GM12801 (cell line): ENCODE results near the gene ATP5F1C.

Source experiments
- TF ChIP-seq, protein P1 (sequence below): IDR thresholded peaks from one replicate; pipeline ENCODE4 v1.5.1; 2011; ENCODE audit warnings: control low read depth; ENCODE audit not compliant: insufficient read length; ENCODE audit errors: extremely low read depth

ATP5F1C gene

DNA sequence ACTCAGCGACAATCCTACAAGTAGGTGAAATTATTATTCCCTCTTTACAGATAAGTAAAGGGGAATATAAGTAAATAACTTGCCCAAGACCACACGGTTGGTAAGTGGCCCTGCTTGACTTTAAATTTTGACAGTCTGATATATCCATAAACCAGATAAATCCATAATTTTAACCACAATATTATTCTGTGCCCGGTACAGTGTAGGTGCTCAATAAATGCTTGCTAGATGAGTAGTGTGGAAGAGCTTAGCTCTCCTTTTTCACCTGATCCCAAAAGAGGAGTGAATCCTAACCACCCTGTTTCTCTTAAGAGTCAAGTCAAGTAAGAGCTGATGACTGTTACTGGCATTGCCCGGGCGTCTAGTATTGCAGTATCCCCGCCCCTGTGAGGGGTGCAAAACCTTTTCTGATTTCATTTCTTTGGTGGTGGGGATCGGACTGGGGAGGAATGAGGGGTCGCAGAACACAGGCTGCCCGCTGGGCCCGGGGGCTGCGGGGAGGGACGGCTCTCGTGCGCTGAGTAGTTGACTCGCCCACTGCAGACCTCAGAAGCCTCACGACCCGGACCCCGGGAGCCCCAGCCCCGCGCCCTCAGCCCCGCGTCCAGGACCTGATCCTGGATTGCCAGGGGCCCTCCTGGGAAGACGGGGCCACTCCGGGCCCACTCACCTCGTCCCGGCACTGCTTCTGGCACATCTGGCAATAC lies 674 bp upstream of the ATP5F1C start:
- TF ChIP-seq, protein P1, sequence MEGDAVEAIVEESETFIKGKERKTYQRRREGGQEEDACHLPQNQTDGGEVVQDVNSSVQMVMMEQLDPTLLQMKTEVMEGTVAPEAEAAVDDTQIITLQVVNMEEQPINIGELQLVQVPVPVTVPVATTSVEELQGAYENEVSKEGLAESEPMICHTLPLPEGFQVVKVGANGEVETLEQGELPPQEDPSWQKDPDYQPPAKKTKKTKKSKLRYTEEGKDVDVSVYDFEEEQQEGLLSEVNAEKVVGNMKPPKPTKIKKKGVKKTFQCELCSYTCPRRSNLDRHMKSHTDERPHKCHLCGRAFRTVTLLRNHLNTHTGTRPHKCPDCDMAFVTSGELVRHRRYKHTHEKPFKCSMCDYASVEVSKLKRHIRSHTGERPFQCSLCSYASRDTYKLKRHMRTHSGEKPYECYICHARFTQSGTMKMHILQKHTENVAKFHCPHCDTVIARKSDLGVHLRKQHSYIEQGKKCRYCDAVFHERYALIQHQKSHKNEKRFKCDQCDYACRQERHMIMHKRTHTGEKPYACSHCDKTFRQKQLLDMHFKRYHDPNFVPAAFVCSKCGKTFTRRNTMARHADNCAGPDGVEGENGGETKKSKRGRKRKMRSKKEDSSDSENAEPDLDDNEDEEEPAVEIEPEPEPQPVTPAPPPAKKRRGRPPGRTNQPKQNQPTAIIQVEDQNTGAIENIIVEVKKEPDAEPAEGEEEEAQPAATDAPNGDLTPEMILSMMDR: no peak

DNA sequence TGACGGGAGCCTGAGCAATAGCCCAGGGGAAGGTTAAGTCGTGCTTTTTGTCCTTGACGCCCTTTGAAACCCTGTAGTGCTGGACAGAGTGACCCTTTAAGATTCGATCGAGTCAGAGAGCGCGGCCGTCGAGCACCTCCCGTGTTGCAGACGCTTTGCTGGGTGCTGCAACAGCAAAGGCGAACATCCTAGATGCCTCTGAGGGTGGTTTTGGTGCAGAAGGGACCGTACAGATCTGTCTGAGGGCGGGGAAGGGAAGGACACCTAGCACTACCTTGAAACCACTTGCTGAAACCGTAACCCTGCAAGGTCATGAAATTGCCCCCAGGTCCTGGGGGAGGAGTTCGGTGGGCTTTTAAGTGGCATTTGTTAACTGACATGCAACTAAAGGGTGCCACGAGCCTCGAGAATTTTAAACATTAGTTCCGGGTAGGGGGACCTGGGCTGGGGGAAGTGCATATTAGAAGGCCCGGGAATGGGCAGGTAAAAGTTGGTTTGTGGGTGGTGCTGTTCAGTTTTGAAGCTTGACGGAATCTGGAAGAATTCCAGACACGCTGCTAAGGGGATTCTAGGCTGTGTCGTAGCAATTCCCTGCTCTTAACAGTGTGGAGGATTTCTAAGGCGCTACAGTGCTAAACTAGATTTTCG lies 786 bp downstream of the ATP5F1C start:
- TF ChIP-seq, protein P1: no peak

DNA sequence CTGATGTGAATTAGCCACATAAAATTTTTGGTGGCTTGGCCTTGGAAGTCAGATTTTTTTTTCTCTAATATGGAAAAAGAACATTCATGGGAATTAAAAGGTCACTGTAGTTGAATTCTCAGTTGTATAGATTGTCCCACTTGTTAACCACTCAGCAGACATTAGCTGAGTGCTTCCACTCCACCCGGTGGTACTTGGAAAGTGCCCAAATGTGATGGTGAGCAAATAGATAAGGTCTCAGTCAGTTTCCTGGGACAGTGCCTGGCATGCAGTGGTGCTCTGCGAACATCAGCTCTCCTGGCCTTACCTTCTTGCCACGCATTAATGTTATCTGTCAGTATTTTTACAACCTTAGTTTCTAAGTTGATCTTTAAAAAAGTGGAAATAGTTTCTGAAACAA lies 1.4 kb downstream of the ATP5F1C start:
- TF ChIP-seq, protein P1: no peak

DNA sequence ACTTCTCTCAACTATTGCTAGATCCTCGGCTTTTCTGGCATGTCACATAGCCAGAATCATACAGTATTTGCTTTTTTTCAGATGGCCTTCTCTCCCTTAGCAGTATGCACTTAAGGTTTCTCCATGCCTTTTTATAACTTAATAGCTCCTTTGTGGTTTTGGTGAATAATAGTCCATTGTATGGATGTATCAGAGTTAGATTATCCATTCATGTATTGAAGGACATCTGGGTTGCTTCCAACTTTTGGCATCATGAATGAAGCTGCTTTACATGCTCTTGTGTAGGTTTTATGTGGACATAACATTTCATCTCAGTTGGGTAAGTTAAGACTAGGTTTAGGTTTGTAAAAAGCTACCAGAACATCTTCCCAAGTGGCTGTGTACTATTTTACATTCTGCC lies 4.6 kb downstream of the ATP5F1C start:
- TF ChIP-seq, protein P1: no peak

DNA sequence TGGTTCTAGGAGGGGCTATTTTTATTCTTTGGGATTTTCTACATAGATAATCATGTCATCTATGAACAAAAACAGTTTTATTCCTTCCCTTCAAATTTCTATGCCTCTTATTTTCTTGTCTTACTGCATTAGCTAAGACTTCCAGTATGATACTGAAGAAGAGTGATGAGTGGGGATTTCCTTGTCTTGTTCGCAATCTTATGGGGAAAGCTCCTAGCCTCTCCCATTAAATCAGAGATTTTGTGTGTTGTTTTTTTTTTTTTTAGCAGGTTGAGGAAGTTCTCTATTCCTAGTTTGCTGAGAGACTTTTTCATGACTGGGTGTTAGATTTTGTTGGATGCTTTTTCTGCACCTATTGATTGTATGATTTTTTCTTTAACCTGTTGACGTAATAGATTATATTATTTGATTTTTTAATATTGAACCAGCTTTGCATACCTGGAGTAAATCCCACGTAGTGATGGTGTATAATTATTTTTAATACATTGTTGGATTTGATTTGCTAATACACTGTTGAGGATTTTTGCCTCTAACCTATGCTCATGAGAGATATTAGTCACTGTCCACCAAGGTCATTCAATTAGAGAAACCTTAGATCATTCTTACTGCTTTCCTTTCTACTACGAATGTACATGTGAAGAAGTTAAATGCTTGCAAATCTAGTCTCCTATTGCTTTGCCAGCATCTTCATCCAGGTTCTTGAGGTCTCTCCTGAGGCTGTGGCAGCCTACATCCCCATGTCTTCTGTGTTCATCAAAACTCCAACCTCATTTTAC lies 6.5 kb downstream of the ATP5F1C start:
- TF ChIP-seq, protein P1: no peak

DNA sequence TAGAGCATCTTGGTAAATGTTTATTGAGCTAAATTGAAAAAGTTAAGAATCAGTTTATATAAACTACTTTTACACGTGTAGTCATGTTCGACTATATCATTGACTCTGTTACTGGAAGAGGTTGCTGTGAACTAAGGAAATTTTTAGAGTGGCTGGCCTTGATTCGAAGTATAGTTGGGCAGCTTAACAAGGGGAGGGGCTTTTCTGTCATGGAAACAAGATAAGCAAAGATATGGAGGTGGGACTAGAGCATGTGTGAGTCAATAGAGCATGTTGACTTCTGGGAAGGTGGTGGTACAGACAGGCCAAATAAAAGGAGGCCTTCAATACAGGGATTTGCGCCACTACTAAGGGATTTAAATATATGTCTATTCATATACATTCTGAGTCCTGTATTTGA lies 7.6 kb downstream of the ATP5F1C start:
- TF ChIP-seq, protein P1: no peak

DNA sequence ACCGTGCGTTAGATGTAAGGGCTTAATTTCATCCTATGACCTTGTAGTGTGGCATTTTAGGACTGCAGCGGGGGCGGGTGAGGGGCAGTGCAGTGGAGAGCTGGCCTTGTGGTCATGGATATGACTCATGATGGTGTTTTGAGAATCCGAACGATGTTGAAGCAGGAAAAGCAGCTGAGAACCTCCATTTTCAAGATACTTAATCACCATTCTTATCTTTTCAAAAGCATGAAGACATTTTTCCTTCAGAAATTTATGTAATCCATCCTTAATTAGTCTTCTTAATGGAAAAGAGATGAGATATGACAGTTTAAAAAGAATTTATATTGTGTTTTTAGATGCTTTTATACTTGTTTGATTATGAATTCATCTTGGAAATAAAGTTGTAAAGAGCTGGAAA lies 9.6 kb downstream of the ATP5F1C start:
- TF ChIP-seq, protein P1: no peak
